Breast epithelium (tissue), 3 donors: Measurements from ENCODE around the gene NDEL1.

Experiments used
- POLR2A ChIP-seq: fragments of 450-650 bp; IDR thresholded peaks from one replicate; pipeline ENCODE4 v1.6.1; 2016; ENCODE audit warnings: antibody characterized with exemption, mild to moderate bottlenecking, moderate library complexity
- POLR2AphosphoS5 ChIP-seq, 3 donors: sonication (generic); formaldehyde crosslinking; IDR thresholded peaks; one replicate each; pipeline ENCODE4 v1.6.1; 2017; ENCODE audit warnings: antibody characterized with exemption in 3 of 3
- TF ChIP-seq, protein P1 (sequence below), 3 donors: fragments of 450-650 bp; IDR thresholded peaks; one replicate each; pipeline ENCODE4 v1.5.1; 2016 to 2017; ENCODE audit warnings: antibody characterized with exemption in 3 of 3, mild to moderate bottlenecking in 3 of 3, moderate library complexity in 3 of 3

DNA sequence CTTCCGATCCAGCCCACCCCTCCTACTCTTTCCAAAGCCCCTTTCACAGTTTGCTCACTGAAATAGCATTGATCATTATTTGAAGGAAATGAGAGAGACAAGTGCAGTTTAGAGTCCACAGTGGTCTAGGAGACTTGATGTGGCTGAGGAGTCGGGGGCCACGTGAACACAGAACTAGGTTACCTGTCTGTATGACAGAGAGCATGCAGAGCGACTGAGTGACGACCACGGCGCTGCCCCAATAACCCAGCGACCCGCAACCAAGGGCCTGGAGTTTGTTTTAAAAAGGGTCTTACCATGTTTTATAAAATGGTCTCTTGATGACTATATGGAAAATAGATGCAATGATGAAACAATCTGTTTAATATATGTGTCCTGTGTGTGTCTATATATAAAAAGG is 39.5 kb downstream of the NDEL1 start:
- TF ChIP-seq, protein P1, sequence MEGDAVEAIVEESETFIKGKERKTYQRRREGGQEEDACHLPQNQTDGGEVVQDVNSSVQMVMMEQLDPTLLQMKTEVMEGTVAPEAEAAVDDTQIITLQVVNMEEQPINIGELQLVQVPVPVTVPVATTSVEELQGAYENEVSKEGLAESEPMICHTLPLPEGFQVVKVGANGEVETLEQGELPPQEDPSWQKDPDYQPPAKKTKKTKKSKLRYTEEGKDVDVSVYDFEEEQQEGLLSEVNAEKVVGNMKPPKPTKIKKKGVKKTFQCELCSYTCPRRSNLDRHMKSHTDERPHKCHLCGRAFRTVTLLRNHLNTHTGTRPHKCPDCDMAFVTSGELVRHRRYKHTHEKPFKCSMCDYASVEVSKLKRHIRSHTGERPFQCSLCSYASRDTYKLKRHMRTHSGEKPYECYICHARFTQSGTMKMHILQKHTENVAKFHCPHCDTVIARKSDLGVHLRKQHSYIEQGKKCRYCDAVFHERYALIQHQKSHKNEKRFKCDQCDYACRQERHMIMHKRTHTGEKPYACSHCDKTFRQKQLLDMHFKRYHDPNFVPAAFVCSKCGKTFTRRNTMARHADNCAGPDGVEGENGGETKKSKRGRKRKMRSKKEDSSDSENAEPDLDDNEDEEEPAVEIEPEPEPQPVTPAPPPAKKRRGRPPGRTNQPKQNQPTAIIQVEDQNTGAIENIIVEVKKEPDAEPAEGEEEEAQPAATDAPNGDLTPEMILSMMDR (IDR thresholded peaks at IDR 0.05), result no peak
- TF ChIP-seq POLR2A (no peak), POLR2AphosphoS5 (IDR thresholded peaks at IDR 0.05) (no peak)
